A673 (cell line): ENCODE results near the gene CHD9NB.
"Not testable (repeated sequence)": the region's sequence is repeated elsewhere in the genome, so short reads cannot be mapped to it uniquely, and the experiment has no call there.

Source experiments
- EZH2 ChIP-seq: fragments of 200-600 bp; sonication (generic); IDR thresholded peaks from 2 replicates; pipeline ENCODE4 v1.6.1; 2017; ENCODE audit warnings: borderline replicate concordance, low read depth, mild to moderate bottlenecking, mixed read lengths, antibody characterized with exemption, low read length; ENCODE audit not compliant: poor library complexity, severe bottlenecking
- TF ChIP-seq, protein P1 (sequence below): fragments of 300-800, 200-600 bp; sonication (generic); conservative IDR thresholded peaks from 2 replicates; pipeline ENCODE4 v1.5.1; 2017; ENCODE audit warnings: low read depth, mild to moderate bottlenecking, antibody characterized with exemption, low read length, moderate library complexity, mixed read lengths

DNA sequence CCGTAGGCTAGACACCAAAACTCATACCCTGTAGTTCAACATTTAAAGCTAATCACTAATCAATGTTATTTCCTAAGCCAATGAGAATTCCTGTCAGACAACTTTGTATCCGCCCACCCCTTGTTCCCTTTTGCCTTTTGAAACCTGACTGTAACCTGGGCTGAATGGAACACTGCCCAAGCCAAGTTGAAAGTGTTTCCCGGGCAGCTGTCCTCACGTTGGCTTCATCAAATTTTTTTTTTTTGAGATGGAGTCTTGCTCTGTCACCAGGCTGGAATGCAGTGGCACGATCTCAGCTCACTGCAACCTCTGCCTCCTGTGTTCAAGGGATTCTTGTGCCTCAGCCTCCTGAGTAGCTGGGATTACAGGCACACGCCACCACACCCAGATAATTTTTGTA, 16.0 kb downstream of the CHD9NB start:
- TF ChIP-seq, protein P1, sequence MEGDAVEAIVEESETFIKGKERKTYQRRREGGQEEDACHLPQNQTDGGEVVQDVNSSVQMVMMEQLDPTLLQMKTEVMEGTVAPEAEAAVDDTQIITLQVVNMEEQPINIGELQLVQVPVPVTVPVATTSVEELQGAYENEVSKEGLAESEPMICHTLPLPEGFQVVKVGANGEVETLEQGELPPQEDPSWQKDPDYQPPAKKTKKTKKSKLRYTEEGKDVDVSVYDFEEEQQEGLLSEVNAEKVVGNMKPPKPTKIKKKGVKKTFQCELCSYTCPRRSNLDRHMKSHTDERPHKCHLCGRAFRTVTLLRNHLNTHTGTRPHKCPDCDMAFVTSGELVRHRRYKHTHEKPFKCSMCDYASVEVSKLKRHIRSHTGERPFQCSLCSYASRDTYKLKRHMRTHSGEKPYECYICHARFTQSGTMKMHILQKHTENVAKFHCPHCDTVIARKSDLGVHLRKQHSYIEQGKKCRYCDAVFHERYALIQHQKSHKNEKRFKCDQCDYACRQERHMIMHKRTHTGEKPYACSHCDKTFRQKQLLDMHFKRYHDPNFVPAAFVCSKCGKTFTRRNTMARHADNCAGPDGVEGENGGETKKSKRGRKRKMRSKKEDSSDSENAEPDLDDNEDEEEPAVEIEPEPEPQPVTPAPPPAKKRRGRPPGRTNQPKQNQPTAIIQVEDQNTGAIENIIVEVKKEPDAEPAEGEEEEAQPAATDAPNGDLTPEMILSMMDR: not testable (repeated sequence)
- not testable (repeated sequence) for TF ChIP-seq EZH2
